MCF 10A (cell line): Measurements from ENCODE around the gene CDY1. TPM values are rescaled to one million over a fixed set of nuclear protein-coding genes. Genes with fewer than 3 reads are reported as not detected.
"Not testable (repeated sequence)": the region's sequence is repeated elsewhere in the genome, so short reads cannot be mapped to it uniquely, and the experiment has no call there.

Experiments used
- Bru-seq: library from RNA; stranded (reverse); fragments of 400-500 nt; gene quantifications from one replicate; lab custom pipeline; 2021; lab: Mats Ljungman, UMichigan
- BruChase-seq, 2 experiments: library from RNA; stranded (reverse); fragments of 400-500 nt; gene quantifications; one replicate each; lab custom pipeline; 2021; lab: Mats Ljungman, UMichigan
- BruUV-seq: library from RNA; stranded (reverse); fragments of 400-500 nt; replicated peaks from 2 replicates; lab custom pipeline; 2021; lab: Mats Ljungman, UMichigan
- CTCF ChIA-PET: fragments of 300-600 bp; sonication (Branson Sonifier 250); formaldehyde crosslinking; extraction: SDS; loops from one replicate; lab custom pipeline; 2021; ENCODE audit warnings: antibody characterized with exemption, inconsistent platforms; lab: Yijun Ruan, JAX
- POLR2A ChIA-PET: fragments of 300-600, 350-650 bp; sonication (Branson Sonifier 250); formaldehyde crosslinking; extraction: SDS; loops from one replicate; lab custom pipeline; 2020; ENCODE audit warnings: antibody characterized with exemption, inconsistent platforms; lab: Yijun Ruan, JAX
- DNase-seq: peaks from one replicate; pipeline ENCODE4 v3.0.0-alpha.2; 2018; ENCODE audit not compliant: unreplicated experiment
- H3K27ac Mint-ChIP-seq: one replicate; pipeline ENCODE4 v1.8.0; 2022; ENCODE audit warnings: mild to moderate bottlenecking, low read depth, mixed read lengths; ENCODE audit not compliant: unreplicated experiment
- H3K27me3 Mint-ChIP-seq: one replicate; pipeline ENCODE4 v1.8.0; 2022; ENCODE audit warnings: mixed read lengths; ENCODE audit not compliant: insufficient read depth, unreplicated experiment
- H3K36me3 Mint-ChIP-seq: one replicate; pipeline ENCODE4 v1.8.0; 2022; ENCODE audit warnings: mild to moderate bottlenecking, moderate library complexity, mixed read lengths; ENCODE audit not compliant: insufficient read depth, unreplicated experiment
- H3K4me1 Mint-ChIP-seq: one replicate; pipeline ENCODE4 v1.8.0; 2022; ENCODE audit warnings: mixed read lengths; ENCODE audit not compliant: insufficient read depth, unreplicated experiment
- H3K4me3 Mint-ChIP-seq: one replicate; pipeline ENCODE4 v1.8.0; 2022; ENCODE audit warnings: mild to moderate bottlenecking, moderate library complexity, mixed read lengths; ENCODE audit not compliant: unreplicated experiment
- H3K9me3 Mint-ChIP-seq: one replicate; pipeline ENCODE4 v1.8.0; 2022; ENCODE audit warnings: mixed read lengths; ENCODE audit not compliant: unreplicated experiment
- intact Hi-C: fragments of 100-400 bp; cut with micrococcal nuclease; formaldehyde crosslinking; loops from 2 replicates; pipeline ENCODE4 v1.14.1; 2022
- long read RNA-seq: library from polyadenylated mRNA; stranded (forward); transcript quantifications from one replicate; pipeline ENCODE4 v2.0.0, GENCODE V29; 2022
- total RNA-seq: library from RNA; stranded (reverse); gene quantifications from 2 replicates; pipeline ENCODE4 v1.2.3, GENCODE V29; 2022

Gene CDY1, protein sequence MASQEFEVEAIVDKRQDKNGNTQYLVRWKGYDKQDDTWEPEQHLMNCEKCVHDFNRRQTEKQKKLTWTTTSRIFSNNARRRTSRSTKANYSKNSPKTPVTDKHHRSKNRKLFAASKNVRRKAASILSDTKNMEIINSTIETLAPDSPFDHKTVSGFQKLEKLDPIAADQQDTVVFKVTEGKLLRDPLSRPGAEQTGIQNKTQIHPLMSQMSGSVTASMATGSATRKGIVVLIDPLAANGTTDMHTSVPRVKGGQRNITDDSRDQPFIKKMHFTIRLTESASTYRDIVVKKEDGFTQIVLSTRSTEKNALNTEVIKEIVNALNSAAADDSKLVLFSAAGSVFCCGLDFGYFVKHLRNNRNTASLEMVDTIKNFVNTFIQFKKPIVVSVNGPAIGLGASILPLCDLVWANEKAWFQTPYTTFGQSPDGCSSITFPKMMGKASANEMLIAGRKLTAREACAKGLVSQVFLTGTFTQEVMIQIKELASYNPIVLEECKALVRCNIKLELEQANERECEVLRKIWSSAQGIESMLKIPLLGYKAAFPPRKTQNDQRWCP
- total RNA-seq (not detected in 2 replicates), Bru-seq, nascent RNA (not detected), BruChase-seq, experiment 1, labeled RNA remaining after a 6-hour chase (not detected), BruChase-seq, experiment 2, labeled RNA remaining after a 2-hour chase (not detected)
- long read RNA-seq: 0 reads

DNA sequence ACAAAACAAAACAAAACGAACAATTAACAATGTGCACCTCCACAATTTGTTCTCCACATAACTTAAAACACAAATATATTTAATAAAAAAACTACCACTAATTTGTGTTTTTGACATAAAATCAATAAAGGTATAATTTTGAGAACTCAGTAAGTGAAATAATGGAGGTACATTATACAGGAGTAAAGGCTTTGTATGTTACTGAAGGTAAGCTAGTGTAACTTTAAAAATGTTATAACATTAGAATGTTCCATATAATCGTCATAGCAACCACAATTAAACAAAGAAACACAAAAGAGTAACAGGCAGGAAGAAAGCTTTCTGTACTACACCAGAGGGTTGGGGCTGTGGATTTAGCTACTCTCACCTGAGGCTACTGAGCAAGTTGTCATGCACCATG, at the start of gene CDY1:
CDY1 (plus strand) TSS at position 301 of the 400 bp plus-strand sequence. CDS start 326 bp downstream, outside the sequence.
- H3K9me3 Mint-ChIP-seq, intact Hi-C loops, BruUV-seq, H3K4me1 Mint-ChIP-seq, H3K36me3 Mint-ChIP-seq, DNase-seq, H3K4me3 Mint-ChIP-seq, H3K27ac Mint-ChIP-seq, POLR2A ChIA-PET, H3K27me3 Mint-ChIP-seq, CTCF ChIA-PET: not testable (repeated sequence)

GRCh38 chrY:25593336-25593735, 28.6 kb upstream of the CDY1 start:
- POLR2A ChIA-PET, H3K4me3 Mint-ChIP-seq, H3K27ac Mint-ChIP-seq, H3K9me3 Mint-ChIP-seq, DNase-seq, H3K4me1 Mint-ChIP-seq, CTCF ChIA-PET, BruUV-seq, H3K36me3 Mint-ChIP-seq, H3K27me3 Mint-ChIP-seq, intact Hi-C loops: not testable (repeated sequence)

- BruUV-seq, CTCF ChIA-PET, H3K27ac Mint-ChIP-seq, H3K27me3 Mint-ChIP-seq, intact Hi-C loops, POLR2A ChIA-PET, H3K9me3 Mint-ChIP-seq, H3K4me1 Mint-ChIP-seq, DNase-seq, H3K4me3 Mint-ChIP-seq, H3K36me3 Mint-ChIP-seq: not testable (repeated sequence)
Observed at GRCh38 chrY:25620209-25620608, 1.7 kb upstream of the CDY1 start.

DNA sequence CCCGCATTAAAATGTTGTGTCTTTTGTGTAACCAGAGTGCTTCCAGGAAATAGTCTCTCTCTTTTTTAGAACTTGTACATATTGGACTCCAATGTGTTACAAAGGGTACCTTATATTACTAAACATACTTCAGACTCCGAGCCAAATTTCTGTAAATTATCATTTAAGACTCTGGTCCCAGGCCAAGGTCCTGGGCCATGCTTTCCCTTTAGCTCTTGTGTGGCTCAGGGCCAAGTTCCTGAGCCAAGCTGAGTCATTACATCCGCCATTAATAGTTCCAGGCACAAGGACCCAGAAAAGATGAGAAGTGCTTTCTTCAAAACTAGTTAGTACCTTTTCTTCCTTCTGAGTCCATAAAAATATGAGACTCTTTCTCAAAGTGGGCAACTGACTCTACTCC, 4.6 kb downstream of the CDY1 start:
- POLR2A ChIA-PET, H3K4me3 Mint-ChIP-seq, CTCF ChIA-PET, H3K27me3 Mint-ChIP-seq, intact Hi-C loops, DNase-seq, H3K9me3 Mint-ChIP-seq, H3K4me1 Mint-ChIP-seq, BruUV-seq, H3K27ac Mint-ChIP-seq, H3K36me3 Mint-ChIP-seq: not testable (repeated sequence)

DNA sequence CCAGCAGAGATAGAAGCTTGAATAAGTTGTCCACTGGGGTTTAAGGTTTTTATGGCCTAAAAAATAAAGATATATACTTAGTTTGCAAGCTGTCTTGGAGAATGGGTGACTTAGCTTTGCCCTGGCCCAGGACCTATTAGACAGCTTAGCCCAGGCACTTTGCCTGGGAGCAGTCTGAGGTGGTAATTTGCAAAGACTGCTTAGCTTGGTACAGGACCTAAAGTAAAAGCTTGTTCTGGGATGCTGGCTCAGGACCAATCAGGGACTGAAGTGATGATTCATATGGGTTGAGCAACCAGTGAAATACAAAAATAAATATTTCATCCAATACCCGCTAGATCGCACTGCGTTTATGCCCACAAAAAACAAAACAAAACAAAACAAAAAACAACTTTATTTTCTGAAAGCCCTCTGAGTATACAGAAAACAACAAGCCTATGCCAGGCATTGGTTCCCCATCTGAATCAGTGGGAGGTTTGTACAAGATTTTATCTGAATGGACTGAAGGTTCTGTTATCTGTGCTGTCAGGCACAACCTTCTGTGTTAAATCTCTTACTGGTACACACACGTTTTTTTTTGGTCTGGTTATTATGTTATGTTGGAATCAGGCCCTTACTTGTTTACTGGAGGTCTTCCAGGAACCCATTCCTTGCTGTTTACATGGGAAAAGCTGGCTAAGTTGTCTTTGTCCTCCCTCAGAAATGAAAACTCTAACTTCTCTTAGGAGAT, 8.6 kb downstream of the CDY1 start:
- H3K36me3 Mint-ChIP-seq, BruUV-seq, H3K9me3 Mint-ChIP-seq, H3K4me1 Mint-ChIP-seq, H3K4me3 Mint-ChIP-seq, DNase-seq, H3K27ac Mint-ChIP-seq, intact Hi-C loops, POLR2A ChIA-PET, H3K27me3 Mint-ChIP-seq, CTCF ChIA-PET: not testable (repeated sequence)

- intact Hi-C loops, BruUV-seq, H3K36me3 Mint-ChIP-seq, CTCF ChIA-PET, POLR2A ChIA-PET, H3K4me3 Mint-ChIP-seq, H3K4me1 Mint-ChIP-seq, H3K27ac Mint-ChIP-seq, H3K9me3 Mint-ChIP-seq, H3K27me3 Mint-ChIP-seq, DNase-seq: not testable (repeated sequence)
Observed at GRCh38 chrY:25639852-25640251, 17.9 kb downstream of the CDY1 start.

DNA sequence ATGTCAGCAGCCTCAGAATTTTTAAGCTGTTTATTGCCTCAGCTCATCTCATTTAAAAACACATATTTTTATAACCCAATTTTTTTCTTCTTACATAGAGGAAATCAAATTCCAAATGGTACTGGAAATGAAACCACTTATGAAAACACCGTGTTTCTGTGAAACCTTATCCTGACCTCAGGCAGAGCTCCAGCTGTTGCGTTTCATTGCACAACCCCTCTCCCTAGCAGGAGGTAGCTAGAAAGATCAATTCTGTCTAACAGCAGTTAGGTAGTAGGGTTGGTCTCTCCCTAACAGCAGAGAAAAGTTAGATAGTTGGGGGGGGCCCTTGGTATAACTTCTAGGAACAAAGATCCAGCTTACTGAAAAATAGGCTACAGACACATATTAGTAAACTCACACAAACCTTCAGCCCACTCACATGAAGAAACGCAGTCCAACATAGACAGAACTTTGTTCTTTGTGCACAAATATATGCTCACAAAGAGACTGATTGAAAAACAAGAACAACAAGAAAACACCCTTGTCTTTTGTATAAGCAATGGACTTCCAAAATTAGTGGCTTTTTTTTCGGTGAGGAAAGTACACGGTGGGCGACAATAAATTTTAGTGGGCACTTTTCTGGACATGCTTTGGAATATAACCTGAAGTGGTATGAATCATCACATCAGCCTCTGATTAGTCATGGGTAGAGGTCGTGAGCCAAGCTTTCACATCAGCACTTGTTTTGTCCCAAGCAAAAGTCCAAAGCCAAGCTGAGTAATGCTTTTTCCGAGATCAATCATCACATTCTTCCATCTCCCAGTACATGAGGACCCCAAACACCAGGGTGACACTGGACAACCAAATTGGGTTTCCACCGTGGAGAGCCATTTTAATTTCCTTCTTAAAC, 21.4 kb downstream of the CDY1 start:
- H3K9me3 Mint-ChIP-seq, POLR2A ChIA-PET, intact Hi-C loops, CTCF ChIA-PET, H3K27ac Mint-ChIP-seq, H3K36me3 Mint-ChIP-seq, H3K4me1 Mint-ChIP-seq, DNase-seq, H3K27me3 Mint-ChIP-seq, BruUV-seq, H3K4me3 Mint-ChIP-seq: not testable (repeated sequence)
